MM.1S (cell line): Measurements from ENCODE around the gene CEP350.

Experiments used
- CTCF ChIP-seq: fragments of 300-600 bp; sonication (generic); IDR thresholded peaks from 2 replicates; pipeline ENCODE4 v1.5.1; 2016; ENCODE audit warnings: antibody characterized with exemption, low read length, mixed read lengths
- EZH2phosphoT487 ChIP-seq: fragments of 300-600 bp; sonication (generic); IDR thresholded peaks from 2 replicates; pipeline ENCODE4 v1.6.1; 2018; ENCODE audit warnings: antibody characterized with exemption, low read length

GRCh38 chr1:180133193-180133592 is 178.6 kb downstream of the CEP350 start:
- no peak for TF ChIP-seq CTCF
- TF ChIP-seq EZH2phosphoT487, result no peak
